Rectal smooth muscle tissue (tissue), 1 donor: Measurements from ENCODE around the gene SCLY.

Experiments
- H3K27ac ChIP-seq: one replicate; pipeline ENCODE4 v1.7.0; 2013; ENCODE audit warnings: low read depth, low read length, inconsistent platforms
- H3K27me3 ChIP-seq: one replicate; pipeline ENCODE4 v1.7.0; 2013; ENCODE audit warnings: low read length; ENCODE audit not compliant: control insufficient read depth, insufficient read depth
- H3K36me3 ChIP-seq: one replicate; pipeline ENCODE4 v1.7.0; 2013; ENCODE audit warnings: low read length; ENCODE audit not compliant: control insufficient read depth, insufficient read depth
- H3K4me1 ChIP-seq: one replicate; pipeline ENCODE4 v1.7.0; 2013; ENCODE audit warnings: low read length; ENCODE audit not compliant: control insufficient read depth, insufficient read depth
- H3K4me3 ChIP-seq: one replicate; pipeline ENCODE4 v1.7.0; 2013; ENCODE audit warnings: low read length
- H3K9ac ChIP-seq: one replicate; pipeline ENCODE4 v1.7.0; 2013; ENCODE audit warnings: low read length

The SCLY gene

DNA sequence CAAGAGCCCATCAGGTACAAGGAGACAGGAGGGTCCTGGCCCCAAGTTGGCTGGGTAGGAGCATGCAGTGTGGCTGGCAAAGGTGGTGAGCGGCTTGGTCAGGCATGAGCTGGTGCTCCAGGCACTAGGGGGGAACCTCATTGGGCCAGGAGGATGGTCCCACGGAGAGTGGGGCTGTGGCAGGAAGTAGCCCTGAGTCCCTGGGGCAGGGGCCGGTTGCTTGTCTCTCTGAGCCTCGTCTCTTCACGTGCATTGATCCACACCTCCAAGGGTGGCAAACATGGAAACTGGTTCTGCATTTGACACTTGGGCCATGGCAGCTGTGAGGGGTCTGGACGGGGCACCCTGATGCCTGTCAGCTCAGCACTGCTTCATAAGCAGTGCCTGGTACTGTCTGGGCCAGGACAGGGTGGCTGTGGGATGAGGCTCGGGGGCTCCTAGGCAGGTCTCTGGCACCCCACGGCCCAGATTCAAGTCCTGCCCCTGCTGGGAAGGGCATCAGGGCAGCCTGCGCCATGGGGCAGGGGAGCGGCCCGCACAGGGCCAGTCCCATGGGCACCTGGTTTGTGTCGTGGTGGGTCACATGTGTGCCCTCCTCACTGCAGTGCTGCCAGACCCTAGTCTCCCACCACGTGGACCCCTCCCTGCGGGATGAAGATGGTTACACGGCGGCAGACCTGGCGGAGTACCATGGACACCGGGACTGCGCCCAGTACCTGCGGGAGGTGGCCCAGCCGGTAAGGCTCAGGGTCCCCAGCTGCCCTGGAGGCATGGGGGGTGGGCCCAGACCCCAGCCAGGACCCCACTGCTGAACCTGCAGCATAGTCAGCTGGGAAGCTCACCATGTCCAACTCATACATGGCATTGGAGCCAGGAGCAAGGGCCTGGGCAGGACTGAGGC, 55.7 kb downstream of the SCLY start:
- Histone ChIP-seq H3K4me1 (no peaks in the 10 kb centered on the region), H3K9ac (no peak overlapping the region), H3K36me3 (no peaks in the 10 kb centered on the region), H3K27ac (no peak overlapping the region), H3K4me3 (no peak overlapping the region), H3K27me3 (no peaks in the 10 kb centered on the region)

DNA sequence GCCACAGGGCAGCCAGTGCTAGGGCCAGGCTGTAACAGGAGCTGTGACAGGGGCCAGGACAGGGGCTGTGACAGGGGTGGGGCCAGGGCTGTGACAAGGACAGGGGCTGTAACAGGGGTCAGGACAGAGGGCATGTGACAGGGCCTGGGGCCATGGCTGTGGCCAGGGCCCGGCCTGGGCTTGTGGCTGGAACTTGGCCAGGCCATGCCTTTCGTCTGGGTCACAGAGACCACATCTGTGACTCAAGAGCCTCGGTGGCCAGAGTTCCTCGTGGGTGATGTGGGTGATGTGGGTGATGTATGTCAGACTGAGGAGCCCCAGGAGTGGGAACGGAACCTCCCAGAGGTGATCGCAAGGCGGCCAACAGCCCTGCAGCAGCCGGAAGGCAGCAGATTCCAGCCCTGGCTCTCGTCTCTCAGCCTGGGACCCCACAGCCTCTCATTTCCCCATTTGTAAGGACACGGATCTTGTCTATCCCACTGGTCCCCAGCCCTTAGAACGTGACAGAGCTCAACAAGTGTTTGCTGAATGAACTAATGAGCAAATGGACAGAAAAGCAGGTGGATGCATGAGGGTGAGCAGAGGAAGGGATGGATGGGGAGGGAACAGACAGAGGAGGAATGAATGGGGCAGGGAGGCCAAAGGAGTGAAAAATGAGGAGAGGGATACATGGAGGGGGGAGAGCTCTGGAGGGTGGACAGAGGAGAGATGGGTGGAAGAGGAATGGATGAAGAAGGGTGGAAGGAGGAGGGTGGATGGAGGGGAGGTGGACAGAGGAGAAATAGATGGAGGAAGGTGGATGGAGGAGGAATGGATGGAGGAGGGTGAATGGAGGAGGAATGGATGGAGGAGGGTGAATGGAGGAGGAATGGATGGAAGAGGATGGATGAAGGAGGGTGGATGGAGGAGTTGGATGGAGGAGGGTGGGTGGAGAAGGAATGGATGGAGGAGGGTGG, 56.7 kb downstream of the SCLY start:
- H3K27ac ChIP-seq: no peak overlapping the region
- H3K9ac ChIP-seq: no peak overlapping the region
- H3K4me1 ChIP-seq: no peaks in the 10 kb centered on the region
- no peak overlapping the region for H3K4me3 ChIP-seq
- no peaks in the 10 kb centered on the region for H3K36me3 ChIP-seq
- no peaks in the 10 kb centered on the region for H3K27me3 ChIP-seq

DNA sequence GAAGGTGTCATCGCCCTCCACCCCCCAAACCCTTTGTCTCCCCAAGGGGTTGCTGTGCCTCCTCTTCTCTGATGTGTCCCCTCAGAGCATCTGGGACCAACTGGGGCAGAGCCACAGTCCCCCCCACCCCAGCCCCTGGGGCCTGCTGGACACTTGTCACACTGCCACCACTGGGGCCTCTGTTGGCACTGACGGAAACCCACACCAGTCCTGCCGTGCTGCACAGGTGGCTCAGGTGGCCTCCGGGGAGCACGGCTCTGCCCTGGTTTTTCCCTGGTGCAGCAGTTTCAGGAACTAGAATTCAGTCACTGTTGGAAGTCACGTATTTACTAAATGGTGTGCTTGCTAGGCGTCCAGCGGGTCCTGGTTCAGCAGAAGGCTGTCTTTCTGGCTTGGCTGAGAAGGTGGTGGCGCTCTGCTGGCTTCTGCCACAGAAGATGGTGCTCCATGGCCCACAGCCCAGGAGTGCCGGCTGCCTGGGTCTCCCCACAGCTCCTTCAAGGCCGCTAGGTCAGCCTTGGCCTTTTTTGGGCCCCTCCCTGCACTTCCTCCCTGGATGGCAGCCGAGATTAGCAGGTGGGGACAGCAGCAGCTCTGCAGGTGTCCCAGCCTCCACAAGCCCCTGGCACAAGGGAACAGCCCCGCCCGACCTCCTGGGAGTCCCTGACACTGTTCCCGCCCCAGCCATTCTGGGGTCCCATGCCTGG, 59.1 kb downstream of the SCLY start:
- Histone ChIP-seq H3K4me3 (no peak overlapping the region), H3K9ac (no peak overlapping the region), H3K4me1 (no peaks in the 10 kb centered on the region), H3K27ac (no peak overlapping the region), H3K27me3 (no peaks in the 10 kb centered on the region), H3K36me3 (no peaks in the 10 kb centered on the region)

DNA sequence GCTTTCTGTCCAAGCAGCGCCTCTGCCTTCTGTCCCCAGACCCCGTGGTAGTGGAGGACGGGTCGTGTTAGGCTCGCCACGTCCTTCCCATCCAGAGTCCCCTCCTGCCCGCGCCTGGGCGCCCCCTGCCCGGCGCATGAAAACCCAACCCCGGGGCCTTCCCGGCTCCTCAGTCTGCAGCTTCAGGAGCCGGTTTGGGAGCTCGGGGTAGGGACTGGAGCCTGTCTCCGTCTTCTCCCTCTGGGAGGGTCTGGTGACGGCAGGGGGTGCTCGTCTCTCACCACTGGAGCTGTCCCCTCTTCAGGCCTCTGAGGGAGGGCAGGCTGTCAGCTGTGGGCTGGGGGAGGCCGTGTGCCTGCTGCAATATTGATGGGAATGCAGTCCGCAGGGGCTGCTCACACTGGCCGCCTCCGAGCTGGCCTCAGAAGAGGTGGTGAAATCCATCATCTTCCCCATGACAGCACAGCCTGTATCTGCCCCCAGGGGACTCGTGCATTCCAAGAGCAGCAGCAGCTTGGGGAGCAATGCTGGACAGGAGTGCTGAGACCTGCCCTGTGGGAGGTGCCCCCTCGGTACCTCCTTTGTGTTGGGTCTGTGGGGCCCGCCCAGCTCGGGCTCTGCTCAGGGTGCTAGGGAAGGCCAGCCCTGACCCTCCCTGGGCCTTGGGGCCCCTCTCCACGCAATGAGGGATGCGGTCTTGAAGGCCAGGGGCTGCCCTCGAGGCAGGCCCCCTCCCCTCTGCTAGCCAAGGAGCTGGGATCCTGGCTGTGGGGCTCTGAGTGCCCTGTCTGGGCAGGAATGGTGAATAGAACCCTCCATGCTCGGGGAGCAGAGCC, 59.9 kb downstream of the SCLY start:
- Histone ChIP-seq H3K36me3 (no peaks in the 10 kb centered on the region), H3K27ac (no peak overlapping the region), H3K27me3 (no peaks in the 10 kb centered on the region), H3K9ac (no peak overlapping the region), H3K4me1 (no peaks in the 10 kb centered on the region), H3K4me3 (no peak overlapping the region)

DNA sequence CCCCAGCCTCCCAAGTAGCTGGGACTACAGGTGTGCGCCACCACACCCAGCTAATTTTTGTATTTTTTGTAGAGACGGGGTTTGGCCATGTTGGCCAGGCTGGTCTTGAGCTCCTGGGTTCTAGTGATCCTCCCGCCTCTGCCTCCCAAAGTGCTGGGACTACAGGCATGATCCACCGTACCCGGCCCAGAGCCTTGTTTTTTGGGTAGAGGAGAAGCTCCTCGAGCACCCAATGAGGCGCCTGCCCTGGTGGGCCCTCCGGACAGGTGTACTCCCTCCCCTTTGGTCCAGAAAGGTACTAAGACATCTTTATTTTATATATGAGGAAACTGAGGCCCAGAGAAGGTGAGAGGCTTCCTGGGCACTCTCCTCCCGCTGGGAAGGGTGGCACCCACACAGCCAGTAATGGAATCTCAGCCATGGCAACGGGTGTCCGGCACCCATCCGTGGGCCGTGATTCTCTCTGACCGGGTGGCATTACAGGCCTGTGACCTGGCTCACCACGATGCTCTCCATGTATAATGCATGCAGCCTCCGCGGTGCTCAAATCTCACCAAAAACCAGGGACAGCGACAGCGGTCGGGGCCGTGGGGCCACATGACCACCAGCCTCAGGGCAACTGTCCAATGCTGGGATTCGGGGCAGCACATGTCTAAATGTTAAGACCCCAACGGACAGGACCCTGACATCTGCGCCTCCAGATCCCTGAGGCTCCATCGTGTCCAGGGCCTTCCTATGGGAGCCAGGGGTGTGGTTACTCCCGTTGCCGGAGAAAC, 60.9 kb downstream of the SCLY start:
- Histone ChIP-seq H3K4me1 (no peaks in the 10 kb centered on the region), H3K9ac (no peak overlapping the region), H3K27ac (no peak overlapping the region), H3K4me3 (no peak overlapping the region), H3K36me3 (no peaks in the 10 kb centered on the region), H3K27me3 (no peaks in the 10 kb centered on the region)

DNA sequence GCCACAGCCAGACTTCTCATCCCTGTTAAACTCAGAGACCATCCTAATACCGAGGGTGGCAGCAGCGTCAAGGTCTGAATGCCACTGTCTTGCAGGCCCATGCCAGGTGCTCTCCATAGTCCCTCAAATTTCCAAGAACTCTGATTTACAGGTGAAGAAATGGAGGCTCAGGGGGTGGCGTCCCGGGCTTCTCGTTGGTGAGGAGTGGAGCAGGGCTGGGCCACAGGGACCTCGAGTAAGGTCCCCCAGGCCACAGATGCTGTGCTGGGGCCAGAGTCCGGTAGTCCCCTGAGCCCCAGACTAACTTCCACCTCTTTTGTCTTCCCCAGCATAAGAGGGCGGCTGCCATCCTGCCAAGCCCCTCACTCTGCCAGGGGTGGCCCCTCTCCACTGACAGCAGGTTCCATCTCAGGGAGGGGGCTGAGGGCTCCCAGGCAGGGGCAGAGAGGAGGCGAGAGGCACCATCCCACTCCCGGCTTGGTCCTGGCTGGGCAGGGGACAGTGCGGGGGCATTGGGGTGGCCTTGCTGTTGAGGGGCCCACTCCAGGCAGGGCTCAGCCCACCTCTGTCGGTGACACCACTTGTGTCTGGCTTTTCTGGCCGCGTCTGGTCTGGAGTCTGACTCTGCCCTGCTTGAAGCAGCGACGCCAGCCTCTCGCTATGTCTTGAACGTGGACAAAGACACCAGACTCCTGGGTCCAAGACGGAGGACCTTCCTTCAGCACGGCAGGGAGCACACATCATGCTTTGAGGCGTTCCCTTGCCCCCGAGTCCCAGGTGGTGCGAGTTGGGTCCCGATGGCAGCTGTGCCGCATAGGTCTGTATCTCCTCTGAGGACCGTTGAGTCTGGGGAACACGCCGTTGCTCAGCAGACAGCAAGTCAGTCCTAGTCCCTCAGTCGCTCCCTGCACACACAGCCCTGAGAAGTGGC, 61.8 kb downstream of the SCLY start:
- Histone ChIP-seq H3K4me3 (no peak overlapping the region), H3K36me3 (no peaks in the 10 kb centered on the region), H3K4me1 (peaks cover 4% of the 10 kb centered on the region), H3K27me3 (no peaks in the 10 kb centered on the region), H3K9ac (no peak overlapping the region), H3K27ac (no peak overlapping the region)

DNA sequence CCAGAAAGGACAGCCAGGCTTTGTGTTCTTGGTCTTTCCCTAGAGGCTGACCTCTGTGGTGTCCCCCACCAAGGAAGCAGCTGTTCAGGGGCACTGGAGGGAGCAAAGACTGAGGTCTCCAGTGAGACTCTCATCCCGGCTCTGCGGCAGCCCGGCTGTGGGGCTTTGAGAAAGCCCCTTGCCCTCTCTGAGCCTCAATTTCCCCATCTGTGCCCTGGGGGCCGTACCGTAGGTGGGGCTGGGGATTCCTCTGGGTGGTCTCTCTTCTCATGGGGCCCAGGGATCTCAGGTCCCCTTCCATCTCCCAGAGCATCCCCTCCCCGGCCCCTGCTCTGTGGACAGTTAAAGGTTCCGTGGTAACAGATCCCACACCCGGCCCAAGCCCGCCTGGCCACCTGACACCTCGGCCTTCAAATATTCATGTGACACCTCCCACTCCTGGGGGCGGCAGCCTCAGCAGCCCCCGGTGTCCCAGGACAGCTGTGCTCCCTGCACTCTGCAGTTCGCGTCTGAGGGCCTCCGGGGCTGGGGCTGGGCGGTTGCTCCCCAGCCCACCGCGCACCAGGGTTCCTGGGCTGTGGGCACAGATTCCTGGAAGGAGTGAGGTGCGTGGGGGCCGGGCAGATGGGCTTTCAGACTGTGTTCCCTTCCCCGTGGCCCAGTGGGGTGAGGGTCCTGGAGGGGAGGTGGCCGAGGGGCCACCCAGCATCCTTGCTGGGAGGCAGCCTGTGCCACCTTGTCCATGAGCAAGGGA, 62.6 kb downstream of the SCLY start:
- Histone ChIP-seq H3K4me1 (peaks cover 9% of the 10 kb centered on the region), H3K27ac (no peak overlapping the region)

DNA sequence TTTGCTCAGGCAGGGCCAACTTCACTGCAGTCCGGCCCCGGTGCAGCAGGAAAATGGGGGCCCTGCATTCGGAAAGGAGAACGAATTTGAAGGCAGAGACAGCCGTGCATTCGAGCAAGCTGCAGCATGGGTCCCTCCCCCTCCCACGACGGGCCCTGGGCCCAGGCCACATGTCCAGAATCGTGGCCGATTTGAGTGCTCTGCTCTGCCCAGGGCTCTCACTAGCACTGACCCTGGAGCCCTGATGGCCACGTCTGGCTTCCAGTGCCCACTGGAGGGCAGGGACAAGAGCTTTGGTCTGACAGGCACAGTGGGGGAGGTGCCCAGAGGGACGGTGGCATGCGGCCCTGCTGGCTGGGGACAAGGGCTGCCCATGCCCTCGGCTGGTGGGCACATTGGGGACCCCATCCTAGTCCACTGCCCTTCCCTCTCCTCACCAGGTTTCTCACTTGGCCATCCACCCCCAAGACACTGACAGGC, 63.2 kb downstream of the SCLY start:
- Histone ChIP-seq H3K9ac (no peak overlapping the region), H3K36me3 (no peaks in the 10 kb centered on the region), H3K4me1 (peaks cover 9% of the 10 kb centered on the region), H3K4me3 (no peak overlapping the region), H3K27ac (no peak overlapping the region), H3K27me3 (no peaks in the 10 kb centered on the region)

More for the DNA sequence above, 62.6 kb downstream of the SCLY start:
- no peaks in the 10 kb centered on the region for H3K36me3 ChIP-seq
- no peak overlapping the region for H3K4me3 ChIP-seq
- no peaks in the 10 kb centered on the region for H3K27me3 ChIP-seq
- H3K9ac ChIP-seq: no peak overlapping the region

DNA sequence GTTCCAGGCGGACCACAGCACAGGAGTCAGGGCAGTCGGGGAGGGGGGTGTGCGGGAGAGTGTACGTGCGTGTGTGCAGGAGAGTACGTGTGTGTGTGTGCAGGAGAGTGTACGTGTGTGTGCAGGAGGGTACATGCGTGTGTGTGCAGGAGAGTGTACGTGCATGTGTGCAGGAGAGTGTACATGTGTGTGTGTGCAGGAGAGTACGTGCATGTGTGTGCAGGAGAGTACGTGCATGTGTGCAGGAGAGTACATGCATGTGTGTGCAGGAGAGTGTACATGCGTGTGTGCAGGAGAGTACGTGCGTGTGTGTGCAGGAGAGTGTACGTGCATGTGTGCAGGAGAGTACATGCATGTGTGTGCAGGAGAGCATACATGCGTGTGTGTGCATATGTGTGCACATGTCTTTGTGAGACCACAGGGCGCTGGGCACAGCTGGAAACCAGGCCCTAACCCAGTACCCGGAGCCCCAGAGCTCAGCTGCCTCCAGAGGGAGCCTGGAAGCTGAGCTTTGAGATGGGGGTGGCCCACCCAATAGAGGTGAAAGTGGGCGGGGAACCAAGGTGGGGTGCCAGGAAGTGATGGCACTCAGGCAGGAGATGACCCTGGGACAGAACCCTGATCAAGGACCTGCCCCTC, 63.8 kb downstream of the SCLY start:
- Histone ChIP-seq H3K4me1 (peaks cover 9% of the 10 kb centered on the region), H3K27ac (no peak overlapping the region), H3K27me3 (no peaks in the 10 kb centered on the region), H3K4me3 (no peak overlapping the region), H3K9ac (no peak overlapping the region), H3K36me3 (no peaks in the 10 kb centered on the region)
